ENCODE results near the gene OR8H1.

OR8H1 gene

GRCh38 chr11:56292154-56292553, at the start of gene OR8H1:
Gene OR8H1, minus strand, starts transcription at chr11:56292254. Its CDS starts 1,192 bp downstream, at chr11:56291062.
- in situ Hi-C loops (cut with MboI; ENCODE audit: low pct_unique_long_range_greater_than_20kb, low sequenced_read_pairs, unreplicated experiment), result no loop called here
- TF ChIP-seq CTCF (IDR thresholded peaks at IDR 0.05; ENCODE audit: extremely low read depth, insufficient read depth, missing control alignments), result no peak

GRCh38 chr11:56340289-56340688, 48.2 kb upstream of the OR8H1 start:
- TF ChIP-seq CTCF (IDR thresholded peaks at IDR 0.05; ENCODE audit: extremely low read depth, insufficient read depth, missing control alignments), result no peak
- in situ Hi-C loops (cut with MboI; ENCODE audit: low pct_unique_long_range_greater_than_20kb, low sequenced_read_pairs, unreplicated experiment), result no loop called here
- no peak for DNase-seq (ENCODE audit: low spot score)

More at GRCh38 chr11:56292154-56292553, at the start of gene OR8H1:
- DNase-seq (ENCODE audit: low spot score), result no peak

GRCh38 chr11:56333156-56333555, 41.1 kb upstream of the OR8H1 start:
- no peak for DNase-seq (ENCODE audit: low spot score)
- TF ChIP-seq CTCF (IDR thresholded peaks at IDR 0.05; ENCODE audit: extremely low read depth, insufficient read depth, missing control alignments), result no peak
- in situ Hi-C loops (cut with MboI; ENCODE audit: low pct_unique_long_range_greater_than_20kb, low sequenced_read_pairs, unreplicated experiment), result no loop called here

GRCh38 chr11:56331861-56332491, 39.9 kb upstream of the OR8H1 start:
- in situ Hi-C loops (cut with MboI; ENCODE audit: low pct_unique_long_range_greater_than_20kb, low sequenced_read_pairs, unreplicated experiment), result no loop called here
- TF ChIP-seq CTCF (IDR thresholded peaks at IDR 0.05; ENCODE audit: extremely low read depth, insufficient read depth, missing control alignments), result no peak
- no peak for DNase-seq (ENCODE audit: low spot score)

- in situ Hi-C loops (cut with MboI; ENCODE audit: low pct_unique_long_range_greater_than_20kb, low sequenced_read_pairs, unreplicated experiment), result no loop called here
- TF ChIP-seq CTCF (IDR thresholded peaks at IDR 0.05; ENCODE audit: extremely low read depth, insufficient read depth, missing control alignments), result no peak
- no peak for DNase-seq (ENCODE audit: low spot score)
Measured at GRCh38 chr11:56314844-56315243, 22.8 kb upstream of the OR8H1 start, which contains the start of gene OR8K3. Gene OR8K3, plus strand, starts transcription at chr11:56315144. Its CDS starts 3,163 bp downstream, at chr11:56318307.

GRCh38 chr11:56307836-56308235, 15.8 kb upstream of the OR8H1 start:
- TF ChIP-seq CTCF (IDR thresholded peaks at IDR 0.05; ENCODE audit: extremely low read depth, insufficient read depth, missing control alignments), result no peak
- in situ Hi-C loops (cut with MboI; ENCODE audit: low pct_unique_long_range_greater_than_20kb, low sequenced_read_pairs, unreplicated experiment), result no loop called here

More at GRCh38 chr11:56307836-56308235, 15.8 kb upstream of the OR8H1 start:
- no peak for DNase-seq (ENCODE audit: low spot score)
